Measurements from ENCODE around the gene PARD3. TPM values are rescaled to one million over a fixed set of nuclear protein-coding genes. Genes with fewer than 3 reads are reported as not detected.
"Not testable (repeated sequence)": the region's sequence is repeated elsewhere in the genome, so short reads cannot be mapped to it uniquely, and the experiment has no call there.

The PARD3 gene
- total and polyA plus RNA-seq, 10 of the 15 experiments (the other 5 are each of a cell fraction or from before 2014, with no cell fraction given) = 2.6 to 43.1 (median 13.9) TPM

DNA sequence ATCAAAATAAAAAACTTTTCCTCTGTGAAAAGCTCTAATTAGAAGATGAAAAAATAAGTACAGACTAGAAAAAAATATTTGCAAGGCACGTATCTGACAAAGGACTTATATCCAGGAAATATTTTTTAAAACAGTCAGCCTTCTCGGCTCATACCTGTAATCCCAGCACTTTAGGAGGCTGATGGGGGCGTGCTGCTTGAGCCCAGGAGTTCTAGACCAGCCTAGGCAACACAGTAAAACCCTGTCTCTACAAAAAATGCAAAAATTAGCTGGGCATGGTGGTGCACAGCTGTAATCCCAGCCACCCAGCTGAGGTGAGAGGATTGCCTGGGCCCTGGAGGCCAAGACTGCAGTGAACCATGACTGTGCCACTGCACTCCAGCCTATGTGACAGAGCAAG is 542.8 kb downstream of the PARD3 start (continued):
- no peak for TF ChIP-seq YY1 (IDR thresholded peaks at IDR 0.05; ENCODE audit: low read depth, low read length)
- no peak for TF ChIP-seq CBFB (IDR thresholded peaks at IDR 0.05; ENCODE audit: low read depth)

DNA sequence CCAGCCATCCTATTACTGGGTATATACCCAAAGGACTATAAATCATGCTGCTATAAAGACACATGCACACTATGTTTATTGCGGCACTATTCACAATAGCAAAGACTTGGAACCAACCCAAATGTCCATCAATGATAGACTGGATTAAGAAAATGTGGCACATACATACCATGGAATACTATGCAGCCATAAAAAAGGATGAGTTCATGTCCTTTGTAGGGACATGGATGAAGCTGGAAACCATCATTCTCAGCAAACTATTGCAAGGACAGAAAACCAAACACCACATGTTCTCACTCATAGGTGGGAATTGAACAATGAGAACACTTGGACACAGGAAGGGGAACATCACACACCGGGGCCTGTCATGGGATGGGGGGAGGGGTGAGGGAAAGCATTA is 546.7 kb downstream of the PARD3 start:
- ATAC-seq; H3K27me3 ChIP-seq (replicated peaks in 1 of 2; ENCODE audit: control insufficient read depth in 2 of 2, insufficient read depth in 2 of 2, low read length in 1 of 2); H2AFZ ChIP-seq (ENCODE audit: control insufficient read depth, low read depth, low read length); BruUV-seq (replicated peaks); DNase-seq (ENCODE audit: low read depth, low spot score); H3K79me2 ChIP-seq (ENCODE audit: control insufficient read depth, insufficient read depth, low read length); H3K27ac ChIP-seq (ENCODE audit: control insufficient read depth, insufficient read depth); H3K4me2 ChIP-seq (ENCODE audit: control insufficient read depth, insufficient read depth); CTCF ChIA-PET; H3K4me3 ChIP-seq; in situ Hi-C loops (cut with MboI); FAIRE-seq; RAD21 ChIA-PET (ENCODE audit: unreplicated experiment); H3K4me1 ChIP-seq (ENCODE audit: control insufficient read depth, insufficient read depth, low read length); H3K9ac ChIP-seq (ENCODE audit: control insufficient read depth, insufficient read depth, low read length); SMC1A ChIA-PET (ENCODE audit: uncharacterized antibody, unreplicated experiment); intact Hi-C loops (cut with micrococcal nuclease; ENCODE audit: unreplicated experiment); H4K20me1 ChIP-seq (ENCODE audit: control insufficient read depth, insufficient read depth); H3K9me3 ChIP-seq (replicated peaks; ENCODE audit: control insufficient read depth, insufficient read depth, low read length); H3K36me3 ChIP-seq (ENCODE audit: control insufficient read depth in 2 of 2, insufficient read depth in 2 of 2, low read length in 1 of 2): not testable (repeated sequence)
- WGBS (ENCODE audit: insufficient coverage, insufficient replicate concordance, low lambda C conversion rate, missing lambda C conversion rate) = 63% methylated on average over 2 of the region's 2 CpGs
- POLR2A ChIA-PET = interaction anchor here (0.6 kb wide), 1 partner anchor 18 kb away, joined by 3 read pairs; no protein-coding TSS in a partner anchor

DNA sequence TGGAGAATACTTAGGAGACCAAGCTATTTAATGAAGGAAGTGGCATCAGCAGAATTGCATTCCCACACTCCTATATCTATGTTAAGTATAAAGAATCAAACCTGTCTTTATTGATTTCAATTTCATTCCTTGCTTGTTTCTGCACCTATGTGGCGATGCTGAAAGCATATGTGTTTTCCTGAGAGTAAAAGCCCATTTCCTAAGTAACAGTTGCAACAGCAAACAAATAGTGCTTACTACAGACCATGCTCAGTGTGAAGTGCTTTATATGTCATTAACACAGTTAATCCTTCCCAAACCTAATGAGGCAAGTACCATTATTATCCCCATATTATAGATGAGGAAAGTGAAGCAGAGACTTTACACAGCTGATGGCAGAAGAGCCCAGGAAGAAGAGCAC is 552.1 kb downstream of the PARD3 start:
- Histone ChIP-seq H3K79me2 (ENCODE audit: control insufficient read depth, insufficient read depth, low read length) (no peaks in the 10 kb centered on the region), H3K4me1 (ENCODE audit: control insufficient read depth, insufficient read depth, low read length) (no peaks in the 10 kb centered on the region), H3K4me3 (no peak overlapping the region), H3K9ac (ENCODE audit: control insufficient read depth, insufficient read depth, low read length) (no peak overlapping the region), H2AFZ (ENCODE audit: control insufficient read depth, low read depth, low read length) (no peak overlapping the region), H3K36me3 (ENCODE audit: control insufficient read depth in 2 of 2, insufficient read depth in 2 of 2, low read length in 1 of 2) (no peaks in the 10 kb centered on the region), H3K4me2 (ENCODE audit: control insufficient read depth, insufficient read depth) (no peak overlapping the region), H3K9me3 (replicated peaks; ENCODE audit: control insufficient read depth, insufficient read depth, low read length) (no peaks in the 10 kb centered on the region), H4K20me1 (ENCODE audit: control insufficient read depth, insufficient read depth) (no peaks in the 10 kb centered on the region), H3K27me3 (replicated peaks in 1 of 2; ENCODE audit: control insufficient read depth in 2 of 2, insufficient read depth in 2 of 2, low read length in 1 of 2) (no peaks in the 10 kb centered on the region), H3K27ac (ENCODE audit: control insufficient read depth, insufficient read depth) (no peak overlapping the region)
- ChIA-PET RAD21 (ENCODE audit: unreplicated experiment) (interaction anchor here (0.7 kb wide), 1 partner anchor 8 kb away, joined by 4 read pairs; no protein-coding TSS in a partner anchor), SMC1A (ENCODE audit: uncharacterized antibody, unreplicated experiment) (interaction anchor here (1.1 to 2.5 kb wide), 3 partner anchors 11 to 64 kb away, joined by 3 to 9 read pairs (median 4); no protein-coding TSS in a partner anchor), POLR2A (no interaction called here), CTCF (interaction anchor here (1.7 to 2.0 kb wide), 2 partner anchors 11 to 14 kb away, joined by 4 to 5 read pairs; no protein-coding TSS in a partner anchor)
- DNase-seq (ENCODE audit: low read depth, low spot score) = no peak
- BruUV-seq (replicated peaks) = no TSS peak
- in situ Hi-C loops (cut with MboI) = no loop called here
- no peak for ATAC-seq
- intact Hi-C loops (cut with micrococcal nuclease; ENCODE audit: unreplicated experiment) = loop anchor here (5.0 kb wide), 1 partner anchor 51 kb away; no protein-coding TSS in a partner anchor
- 0% methylated on average over 1 of the region's 1 CpG for WGBS (ENCODE audit: insufficient coverage, insufficient replicate concordance, low lambda C conversion rate, missing lambda C conversion rate)
- no peak for FAIRE-seq
- TF ChIP-seq, protein P1, sequence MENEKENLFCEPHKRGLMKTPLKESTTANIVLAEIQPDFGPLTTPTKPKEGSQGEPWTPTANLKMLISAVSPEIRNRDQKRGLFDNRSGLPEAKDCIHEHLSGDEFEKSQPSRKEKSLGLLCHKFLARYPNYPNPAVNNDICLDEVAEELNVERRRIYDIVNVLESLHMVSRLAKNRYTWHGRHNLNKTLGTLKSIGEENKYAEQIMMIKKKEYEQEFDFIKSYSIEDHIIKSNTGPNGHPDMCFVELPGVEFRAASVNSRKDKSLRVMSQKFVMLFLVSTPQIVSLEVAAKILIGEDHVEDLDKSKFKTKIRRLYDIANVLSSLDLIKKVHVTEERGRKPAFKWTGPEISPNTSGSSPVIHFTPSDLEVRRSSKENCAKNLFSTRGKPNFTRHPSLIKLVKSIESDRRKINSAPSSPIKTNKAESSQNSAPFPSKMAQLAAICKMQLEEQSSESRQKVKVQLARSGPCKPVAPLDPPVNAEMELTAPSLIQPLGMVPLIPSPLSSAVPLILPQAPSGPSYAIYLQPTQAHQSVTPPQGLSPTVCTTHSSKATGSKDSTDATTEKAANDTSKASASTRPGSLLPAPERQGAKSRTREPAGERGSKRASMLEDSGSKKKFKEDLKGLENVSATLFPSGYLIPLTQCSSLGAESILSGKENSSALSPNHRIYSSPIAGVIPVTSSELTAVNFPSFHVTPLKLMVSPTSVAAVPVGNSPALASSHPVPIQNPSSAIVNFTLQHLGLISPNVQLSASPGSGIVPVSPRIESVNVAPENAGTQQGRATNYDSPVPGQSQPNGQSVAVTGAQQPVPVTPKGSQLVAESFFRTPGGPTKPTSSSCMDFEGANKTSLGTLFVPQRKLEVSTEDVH (IDR thresholded peaks at IDR 0.05; ENCODE audit: low read depth, partially characterized antibody) = no peak
- no peak for TF ChIP-seq SUPT20H (IDR thresholded peaks at IDR 0.05; ENCODE audit: borderline replicate concordance, control insufficient read depth, low read depth, low read length)
- TF ChIP-seq, protein P2, sequence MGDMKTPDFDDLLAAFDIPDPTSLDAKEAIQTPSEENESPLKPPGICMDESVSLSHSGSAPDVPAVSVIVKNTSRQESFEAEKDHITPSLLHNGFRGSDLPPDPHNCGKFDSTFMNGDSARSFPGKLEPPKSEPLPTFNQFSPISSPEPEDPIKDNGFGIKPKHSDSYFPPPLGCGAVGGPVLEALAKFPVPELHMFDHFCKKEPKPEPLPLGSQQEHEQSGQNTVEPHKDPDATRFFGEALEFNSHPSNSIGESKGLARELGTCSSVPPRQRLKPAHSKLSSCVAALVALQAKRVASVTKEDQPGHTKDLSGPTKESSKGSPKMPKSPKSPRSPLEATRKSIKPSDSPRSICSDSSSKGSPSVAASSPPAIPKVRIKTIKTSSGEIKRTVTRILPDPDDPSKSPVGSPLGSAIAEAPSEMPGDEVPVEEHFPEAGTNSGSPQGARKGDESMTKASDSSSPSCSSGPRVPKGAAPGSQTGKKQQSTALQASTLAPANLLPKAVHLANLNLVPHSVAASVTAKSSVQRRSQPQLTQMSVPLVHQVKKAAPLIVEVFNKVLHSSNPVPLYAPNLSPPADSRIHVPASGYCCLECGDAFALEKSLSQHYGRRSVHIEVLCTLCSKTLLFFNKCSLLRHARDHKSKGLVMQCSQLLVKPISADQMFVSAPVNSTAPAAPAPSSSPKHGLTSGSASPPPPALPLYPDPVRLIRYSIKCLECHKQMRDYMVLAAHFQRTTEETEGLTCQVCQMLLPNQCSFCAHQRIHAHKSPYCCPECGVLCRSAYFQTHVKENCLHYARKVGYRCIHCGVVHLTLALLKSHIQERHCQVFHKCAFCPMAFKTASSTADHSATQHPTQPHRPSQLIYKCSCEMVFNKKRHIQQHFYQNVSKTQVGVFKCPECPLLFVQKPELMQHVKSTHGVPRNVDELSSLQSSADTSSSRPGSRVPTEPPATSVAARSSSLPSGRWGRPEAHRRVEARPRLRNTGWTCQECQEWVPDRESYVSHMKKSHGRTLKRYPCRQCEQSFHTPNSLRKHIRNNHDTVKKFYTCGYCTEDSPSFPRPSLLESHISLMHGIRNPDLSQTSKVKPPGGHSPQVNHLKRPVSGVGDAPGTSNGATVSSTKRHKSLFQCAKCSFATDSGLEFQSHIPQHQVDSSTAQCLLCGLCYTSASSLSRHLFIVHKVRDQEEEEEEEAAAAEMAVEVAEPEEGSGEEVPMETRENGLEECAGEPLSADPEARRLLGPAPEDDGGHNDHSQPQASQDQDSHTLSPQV (IDR thresholded peaks at IDR 0.05) = no peak
- no peak for TF ChIP-seq ASH2L (IDR thresholded peaks at IDR 0.05; ENCODE audit: borderline replicate concordance, low read depth)
- TF ChIP-seq BCL11A (IDR thresholded peaks at IDR 0.05; ENCODE audit: low read depth, low read length) = no peak

All from GM12878 (cell line).